Omental fat pad (tissue), 4 donors: ENCODE data around the gene UBE2E2. TPM values are rescaled to one million over a fixed set of nuclear protein-coding genes. Genes with fewer than 3 reads are reported as not detected.

Experiments
- ATAC-seq: fragments of 150-250 bp; one replicate; pipeline ENCODE4 v1.9.1; 2016; ENCODE audit warnings: mild to moderate bottlenecking, moderate library complexity; ENCODE audit not compliant: low FRiP score
- DNase-seq: peaks from one replicate; pipeline ENCODE4 v3.0.0-alpha.2; 2019; ENCODE audit warnings: low spot score
- total RNA-seq, 4 donors: library from RNA; depleted of rRNA; stranded (reverse); fragments of >200 nt; gene quantifications; one replicate each; pipeline ENCODE4 v1.1.0, GENCODE V29; 2016
- TF ChIP-seq, protein P1 (sequence below), 3 donors: fragments of 450-650 bp; IDR thresholded peaks; one replicate each; pipeline ENCODE4 v1.5.1; 2016 to 2017; ENCODE audit warnings: antibody characterized with exemption in 3 of 3, mild to moderate bottlenecking in 3 of 3, moderate library complexity in 2 of 3

Gene UBE2E2
- total RNA-seq, 4 donors from 2014 or later, result 25.9 to 93.4 (median 73.9) TPM

DNA sequence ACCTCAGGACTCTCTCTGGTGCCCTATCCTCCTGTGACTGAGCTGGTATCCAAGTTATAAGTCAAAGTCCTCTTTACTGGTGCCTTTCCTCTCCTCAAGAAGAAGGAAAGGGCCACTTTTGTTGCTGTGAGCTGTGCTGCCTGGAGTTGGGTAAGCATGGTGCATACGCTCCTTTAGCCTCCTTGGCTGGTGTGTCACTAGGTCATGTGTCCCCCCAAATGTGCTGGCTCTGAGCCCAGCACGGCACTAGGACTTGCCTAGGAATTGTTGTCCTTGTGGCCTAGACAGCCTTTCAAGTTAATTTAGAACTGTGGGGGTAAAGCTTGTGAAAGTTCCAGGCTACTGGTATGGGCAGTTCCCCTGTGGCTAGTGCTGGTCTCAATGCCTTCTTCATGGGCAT, 113.8 kb downstream of the UBE2E2 start:
- TF ChIP-seq, protein P1, sequence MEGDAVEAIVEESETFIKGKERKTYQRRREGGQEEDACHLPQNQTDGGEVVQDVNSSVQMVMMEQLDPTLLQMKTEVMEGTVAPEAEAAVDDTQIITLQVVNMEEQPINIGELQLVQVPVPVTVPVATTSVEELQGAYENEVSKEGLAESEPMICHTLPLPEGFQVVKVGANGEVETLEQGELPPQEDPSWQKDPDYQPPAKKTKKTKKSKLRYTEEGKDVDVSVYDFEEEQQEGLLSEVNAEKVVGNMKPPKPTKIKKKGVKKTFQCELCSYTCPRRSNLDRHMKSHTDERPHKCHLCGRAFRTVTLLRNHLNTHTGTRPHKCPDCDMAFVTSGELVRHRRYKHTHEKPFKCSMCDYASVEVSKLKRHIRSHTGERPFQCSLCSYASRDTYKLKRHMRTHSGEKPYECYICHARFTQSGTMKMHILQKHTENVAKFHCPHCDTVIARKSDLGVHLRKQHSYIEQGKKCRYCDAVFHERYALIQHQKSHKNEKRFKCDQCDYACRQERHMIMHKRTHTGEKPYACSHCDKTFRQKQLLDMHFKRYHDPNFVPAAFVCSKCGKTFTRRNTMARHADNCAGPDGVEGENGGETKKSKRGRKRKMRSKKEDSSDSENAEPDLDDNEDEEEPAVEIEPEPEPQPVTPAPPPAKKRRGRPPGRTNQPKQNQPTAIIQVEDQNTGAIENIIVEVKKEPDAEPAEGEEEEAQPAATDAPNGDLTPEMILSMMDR (IDR thresholded peaks at IDR 0.05), result no peak
- no peak for ATAC-seq

DNA sequence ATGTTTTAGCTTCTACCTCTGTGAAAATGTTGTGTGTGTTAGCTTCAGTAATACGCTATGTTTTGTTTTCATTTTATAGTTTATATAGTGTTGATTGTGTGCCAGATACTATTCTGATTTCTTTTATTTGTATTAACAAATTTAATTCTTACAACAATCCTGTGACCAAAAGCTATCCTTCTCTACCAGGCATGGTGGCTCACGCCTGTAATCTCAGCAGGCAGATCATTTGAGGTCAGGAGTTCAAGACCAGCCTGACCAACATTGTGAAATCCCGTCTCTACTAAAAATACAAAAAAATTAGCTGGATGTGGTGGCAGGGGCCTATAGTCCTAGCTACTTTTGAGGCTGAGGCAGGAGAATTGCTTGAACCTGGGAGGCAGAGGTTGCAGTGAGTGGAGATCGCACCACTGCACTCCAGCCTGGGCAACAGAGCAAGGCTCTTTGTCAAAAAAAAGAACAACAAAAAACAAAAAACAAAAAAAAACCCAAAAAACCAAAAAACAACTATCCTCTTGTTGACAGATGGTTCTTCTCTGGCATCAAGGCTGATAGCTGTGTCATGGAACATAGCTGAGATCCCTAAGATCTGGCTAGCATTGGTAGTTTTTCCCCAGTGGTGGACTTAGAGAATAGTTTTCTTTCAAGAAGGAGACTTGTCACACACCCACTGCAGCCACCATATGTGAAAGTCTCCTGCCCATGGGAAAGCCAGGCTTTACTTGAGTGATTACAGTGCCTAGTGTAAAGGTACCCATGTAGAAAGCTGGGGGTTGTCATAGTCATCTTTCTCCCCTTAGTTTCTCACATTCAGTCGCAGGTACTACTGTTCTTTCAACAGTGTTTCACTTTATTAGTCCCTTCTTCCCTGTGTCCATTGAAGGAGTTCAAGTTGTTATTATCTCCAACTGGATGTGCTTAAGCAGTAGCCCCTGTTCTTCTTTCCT, 116.5 kb downstream of the UBE2E2 start:
- ATAC-seq, result no peak
- DNase-seq, result no peak
- TF ChIP-seq, protein P1 (IDR thresholded peaks at IDR 0.05), result no peak

More for the DNA sequence above, 113.8 kb downstream of the UBE2E2 start:
- DNase-seq, result no peak

DNA sequence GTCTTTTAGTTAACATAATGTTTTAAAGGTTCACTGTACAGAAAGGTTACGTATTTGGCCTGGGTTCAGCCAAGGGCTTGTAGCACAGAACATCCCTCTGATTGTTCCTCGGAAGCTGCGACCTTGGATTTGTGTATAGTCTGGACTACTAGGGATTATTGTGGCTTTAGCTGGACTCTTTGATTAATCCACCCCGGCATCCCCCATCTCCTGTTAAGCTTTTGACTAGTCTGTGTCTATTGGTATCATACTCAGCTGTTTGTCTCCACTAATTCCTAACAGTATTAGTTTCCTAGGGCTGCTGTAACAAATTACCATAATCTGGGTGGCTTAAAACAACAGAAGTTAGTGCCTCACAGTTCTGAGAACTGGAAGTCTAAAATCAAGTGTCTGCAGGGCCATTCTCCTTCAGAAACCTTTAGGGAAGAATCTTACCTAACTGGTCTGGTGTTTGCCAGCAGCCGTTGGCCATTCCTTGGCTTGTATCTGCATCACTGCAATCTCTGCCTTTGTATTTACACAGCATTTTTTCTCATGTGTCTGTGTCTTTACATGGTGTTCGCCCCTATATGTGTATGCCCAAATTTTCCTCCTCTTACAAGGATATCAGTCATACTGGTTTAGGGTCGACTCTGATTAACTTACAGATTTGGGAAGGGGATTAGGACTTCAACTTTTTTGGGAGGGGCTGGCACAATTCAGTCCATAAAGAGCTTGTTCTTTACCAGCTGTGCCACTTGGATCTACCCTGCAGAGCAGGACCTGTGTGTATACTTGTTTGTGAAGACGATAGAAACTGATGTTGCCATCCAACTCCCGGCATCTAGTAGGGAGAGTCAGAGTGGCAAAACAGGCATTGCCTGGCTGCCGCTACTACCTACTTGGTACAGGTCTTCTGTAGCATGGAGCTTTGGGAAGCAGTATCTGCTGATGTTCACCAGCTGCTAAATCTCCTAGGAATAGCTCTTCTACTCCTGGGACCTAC, 117.8 kb downstream of the UBE2E2 start:
- ATAC-seq (no peak), DNase-seq (no peak)
- TF ChIP-seq, protein P1 (IDR thresholded peaks at IDR 0.05), result no peak

DNA sequence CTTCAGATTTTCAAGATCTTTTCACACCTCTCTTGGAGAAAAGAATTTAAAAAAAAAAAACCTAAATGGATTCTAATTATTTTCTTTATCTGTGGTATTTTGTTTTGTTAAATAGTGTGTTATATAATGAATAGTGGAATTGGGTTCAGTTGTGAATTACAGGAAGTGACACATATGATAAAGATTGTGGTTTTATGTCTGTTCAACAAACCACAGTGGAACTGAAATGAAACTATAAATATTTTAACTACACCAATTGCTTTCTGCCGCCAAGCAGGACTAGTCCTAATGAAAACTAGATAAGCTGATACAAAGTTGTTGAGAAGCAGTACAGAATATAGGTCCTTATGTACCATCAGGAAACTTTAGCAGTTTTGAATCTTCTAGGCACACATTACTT, 121.6 kb downstream of the UBE2E2 start:
- DNase-seq (no peak), ATAC-seq (no peak)

GRCh38 chr3:23325466-23326065, 122.4 kb downstream of the UBE2E2 start:
- no peak for ATAC-seq
- no peak for DNase-seq
- TF ChIP-seq, protein P1 (IDR thresholded peaks at IDR 0.05), result no peak

More for the DNA sequence above, 121.6 kb downstream of the UBE2E2 start:
- TF ChIP-seq, protein P1 (IDR thresholded peaks at IDR 0.05), result no peak

- no peak for ATAC-seq
- TF ChIP-seq, protein P1 (IDR thresholded peaks at IDR 0.05), result no peak
Observed at GRCh38 chr3:23329471-23330105, 126.5 kb downstream of the UBE2E2 start.

More at GRCh38 chr3:23329471-23330105, 126.5 kb downstream of the UBE2E2 start:
- no peak for DNase-seq
